Endothelial cell of umbilical vein (primary cell): ENCODE results near the gene PRKAR1B. TPM values are rescaled to one million over a fixed set of nuclear protein-coding genes. Genes with fewer than 3 reads are reported as not detected.

ENCODE experiments used
- BruUV-seq: library from RNA; stranded (reverse); fragments of 400-500 nt; replicated peaks from 2 replicates; lab custom pipeline; 2021; lab: Mats Ljungman, UMichigan
- CTCF ChIA-PET: fragments of 300-600, 350-600 bp; sonication (Branson Sonifier 250); formaldehyde crosslinking; loops from one replicate; lab custom pipeline; 2021; ENCODE audit warnings: antibody characterized with exemption, inconsistent platforms; lab: Charles Lee
- POLR2A ChIA-PET: fragments of 300-600, 350-600 bp; sonication (Branson Sonifier 250); formaldehyde crosslinking; loops from one replicate; lab custom pipeline; 2021; ENCODE audit warnings: antibody characterized with exemption, inconsistent platforms; lab: Charles Lee
- DNase-seq: peaks from one replicate; pipeline ENCODE4 v3.0.0-alpha.2; 2011; ENCODE audit warnings: low read depth, low spot score
- FAIRE-seq: peaks from 2 replicates; lab custom pipeline; 2011; peaks lifted over from hg19 to GRCh38; lab: Jason Lieb, UNC
- H2AFZ ChIP-seq: 2 replicates; pipeline ENCODE4 v1.6.0; 2012; ENCODE audit warnings: low read depth, low read length, control low read depth, inconsistent platforms
- H3K27ac ChIP-seq: 2 replicates; pipeline ENCODE4 v1.5.1; 2011; ENCODE audit warnings: low read depth, mild to moderate bottlenecking, control low read depth, low read length, moderate library complexity; ENCODE audit not compliant: insufficient read depth
- H3K27me3 ChIP-seq, 2 experiments: 2 replicates each; pipeline versions ENCODE4 v1.6.0 to v1.6.1; 2011; ENCODE audit warnings: low read length in 2 of 2, mixed read lengths in 1 of 2; ENCODE audit not compliant: control insufficient read depth in 2 of 2, insufficient read depth in 2 of 2
- H3K36me3 ChIP-seq, 2 experiments: 2 replicates in 1 of 2; 3 replicates in 1 of 2; pipeline ENCODE4 v1.5.1; 2011; ENCODE audit warnings: low read length in 2 of 2, mild to moderate bottlenecking in 1 of 2, moderate library complexity in 1 of 2; ENCODE audit not compliant: control insufficient read depth in 2 of 2, insufficient read depth in 2 of 2; ENCODE audit errors: extremely low read depth in 1 of 2
- H3K4me1 ChIP-seq: 3 replicates; pipeline ENCODE4 v1.5.1; 2011; ENCODE audit warnings: mild to moderate bottlenecking, low read length; ENCODE audit not compliant: control insufficient read depth, insufficient read depth; ENCODE audit errors: extremely low read depth
- H3K4me2 ChIP-seq: 2 replicates; pipeline ENCODE4 v1.6.1; 2011; ENCODE audit warnings: low read length, control low read depth, mixed read lengths; ENCODE audit not compliant: insufficient read depth
- H3K4me3 ChIP-seq, 3 experiments: fragments of 200-600 bp in 1 of 3; sonication (generic), shearing (Covaris generic) in 1 of 3; replicated peaks in 1 of 3; 2 replicates each; pipeline ENCODE4 v1.5.1; 2011 to 2016; ENCODE audit warnings: control low read depth in 3 of 3, low read length in 3 of 3, mild to moderate bottlenecking in 2 of 3, inconsistent platforms in 1 of 3, low read depth in 1 of 3, moderate library complexity in 1 of 3; ENCODE audit not compliant: insufficient read depth in 1 of 3
- H3K79me2 ChIP-seq: 2 replicates; pipeline ENCODE4 v1.6.0; 2012; ENCODE audit warnings: low read length, inconsistent platforms; ENCODE audit not compliant: control insufficient read depth, insufficient read depth
- H3K9ac ChIP-seq: replicated peaks from 2 replicates; pipeline ENCODE3; 2011; ENCODE audit warnings: low read length, control low read depth; ENCODE audit not compliant: insufficient read depth; ENCODE audit errors: extremely low read depth
- H3K9me1 ChIP-seq: replicated peaks from 3 replicates; pipeline ENCODE4 v1.6.0; 2011; ENCODE audit warnings: mild to moderate bottlenecking, low read length; ENCODE audit not compliant: control insufficient read depth, insufficient read depth; ENCODE audit errors: extremely low read depth
- H3K9me3 ChIP-seq: replicated peaks from 2 replicates; pipeline ENCODE4 v1.5.1; 2012; ENCODE audit warnings: low read length, inconsistent platforms; ENCODE audit not compliant: control insufficient read depth, insufficient read depth
- H4K20me1 ChIP-seq: replicated peaks from 2 replicates; pipeline ENCODE3; 2011; ENCODE audit warnings: mild to moderate bottlenecking, low read length; ENCODE audit not compliant: control insufficient read depth, insufficient read depth; ENCODE audit errors: extremely low read depth
- EZH2 ChIP-seq: IDR thresholded peaks from 2 replicates; pipeline ENCODE4 v1.6.1; 2012; ENCODE audit warnings: borderline replicate concordance, low read depth, mild to moderate bottlenecking, moderate library complexity, low read length, inconsistent platforms; ENCODE audit not compliant: severe bottlenecking
- FOS ChIP-seq: IDR thresholded peaks from 2 replicates; pipeline ENCODE4 v1.6.1; 2011; ENCODE audit warnings: mild to moderate bottlenecking, low read length, moderate library complexity, borderline replicate concordance; ENCODE audit not compliant: insufficient read depth
- GATA2 ChIP-seq: IDR thresholded peaks from 2 replicates; pipeline ENCODE4 v1.7.0; 2011; ENCODE audit warnings: low read depth, mild to moderate bottlenecking, moderate library complexity, mixed read lengths, low read length; ENCODE audit not compliant: insufficient read length, insufficient read depth
- JUN ChIP-seq: IDR thresholded peaks from 2 replicates; pipeline ENCODE4 v1.6.1; 2011; ENCODE audit warnings: borderline replicate concordance, low read depth; ENCODE audit not compliant: insufficient read length, insufficient read depth
- MYC ChIP-seq: IDR thresholded peaks from one replicate; pipeline ENCODE4 v1.6.1; 2011; ENCODE audit warnings: mild to moderate bottlenecking, low read depth, low read length
- POLR2A ChIP-seq: IDR thresholded peaks from 2 replicates; pipeline ENCODE4 v1.6.1; 2012; ENCODE audit warnings: low read depth, mild to moderate bottlenecking, control low read depth, low read length
- POLR2AphosphoS5 ChIP-seq: IDR thresholded peaks from 2 replicates; pipeline ENCODE4 v1.6.1; 2012; ENCODE audit warnings: low read depth, mild to moderate bottlenecking, control low read depth, low read length, moderate library complexity; ENCODE audit not compliant: insufficient read depth
- dilution Hi-C: fragments of 300-500 bp; cut with MboI; formaldehyde crosslinking; loops from one replicate; pipeline ENCODE4 v1.15.0; 2019; ENCODE audit warnings: low sequenced_read_pairs; ENCODE audit not compliant: extremely low pct_ligation_motif_present
- intact Hi-C: fragments of 100-400 bp; cut with micrococcal nuclease; formaldehyde crosslinking; loops from one replicate; pipeline ENCODE4 v1.10.0; 2022
- polyA plus RNA-seq, 4 experiments: library from polyadenylated mRNA; depleted of rRNA in 3 of 4; stranded (reverse) in 3 of 4; unstranded in 1 of 4; fragments of >200 nt; gene quantifications; 2 replicates each; pipeline versions ENCODE4 v1.2.1 to v1.2.3, GENCODE V29; 2011 to 2012; ENCODE audit warnings: missing spikeins in 1 of 4
- total RNA-seq: library from RNA; stranded (reverse); gene quantifications from 2 replicates; pipeline ENCODE4 v1.2.3, GENCODE V29; 2021
- TF ChIP-seq, protein P1 (sequence below): IDR thresholded peaks from 2 replicates; pipeline ENCODE4 v1.6.1; 2011; ENCODE audit not compliant: insufficient read depth, insufficient read length
- TF ChIP-seq, protein P2 (sequence below), 2 donors: IDR thresholded peaks; 1 replicate in 1 of 2; 2 replicates in 1 of 2; pipeline ENCODE4 v1.5.1; 2011; ENCODE audit warnings: low read length in 2 of 2, mild to moderate bottlenecking in 2 of 2, moderate library complexity in 2 of 2, control low read depth in 1 of 2, inconsistent platforms in 1 of 2, low read depth in 1 of 2; ENCODE audit not compliant: insufficient read depth in 1 of 2; ENCODE audit errors: extremely low read depth in 1 of 2

PRKAR1B gene
- total and polyA plus RNA-seq, 2 donors (not counting 3 experiments of a cell fraction or from before 2014, with no cell fraction given) = 15.4 to 29.2 TPM

DNA sequence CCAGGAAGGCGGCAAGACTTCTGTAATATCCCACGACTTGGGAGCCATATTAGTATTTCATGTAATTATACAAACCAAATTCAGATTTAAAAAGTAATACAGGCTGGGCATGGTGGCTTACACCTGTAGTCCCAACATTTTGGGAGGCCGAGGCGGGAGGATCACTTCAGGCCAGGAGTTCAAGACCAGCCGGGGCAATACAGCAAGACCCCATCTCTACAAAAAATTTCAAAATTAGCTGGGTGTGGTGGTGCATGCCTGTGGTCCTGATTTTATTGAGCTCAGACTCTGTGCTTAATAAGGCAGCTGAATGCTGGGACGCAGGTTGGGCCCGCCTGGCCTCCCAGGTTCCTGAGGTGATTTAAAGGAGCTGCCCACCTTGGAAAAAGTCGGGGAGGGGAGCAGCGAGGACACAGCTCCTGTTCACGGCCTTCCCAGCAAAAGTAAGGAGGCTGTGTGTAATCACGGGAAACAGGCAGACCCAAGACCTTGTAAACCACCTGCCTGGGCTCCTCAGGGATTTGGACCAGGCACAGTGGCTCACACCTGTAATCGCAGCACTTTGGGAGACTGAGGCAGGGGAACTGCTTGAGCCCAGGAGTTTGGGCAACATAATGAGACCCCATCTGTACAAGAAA lies 93.6 kb downstream of the PRKAR1B start:
- CTCF ChIA-PET = interaction anchor here (1.0 to 1.1 kb wide), 2 partner anchors 14 to 23 kb away, joined by 3 read pairs; no protein-coding TSS in a partner anchor
- Histone ChIP-seq H2AFZ (no peak overlapping the region), H4K20me1 (no peaks in the 10 kb centered on the region), H3K79me2 (no peaks in the 10 kb centered on the region), H3K27ac (no peak overlapping the region), H3K4me3 (no peak overlapping the region), H3K9me1 (no peaks in the 10 kb centered on the region), H3K9ac (no peak overlapping the region), H3K4me1 (no peaks in the 10 kb centered on the region), H3K36me3 (no peaks in the 10 kb centered on the region), H3K4me2 (no peak overlapping the region), H3K9me3 (no peaks in the 10 kb centered on the region), H3K27me3 (no peaks in the 10 kb centered on the region)
- dilution Hi-C loops (no loop called here), intact Hi-C loops (loop anchor here (10.0 kb wide), 1 partner anchor 141 kb away; no protein-coding TSS in a partner anchor)
- POLR2A ChIA-PET = no interaction called here
- TF ChIP-seq MYC (no peak), POLR2AphosphoS5 (no peak), FOS (no peak), EZH2 (no peak), POLR2A (no peak)
- TF ChIP-seq, protein P1, sequence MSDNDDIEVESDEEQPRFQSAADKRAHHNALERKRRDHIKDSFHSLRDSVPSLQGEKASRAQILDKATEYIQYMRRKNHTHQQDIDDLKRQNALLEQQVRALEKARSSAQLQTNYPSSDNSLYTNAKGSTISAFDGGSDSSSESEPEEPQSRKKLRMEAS = no peak
- no peak for DNase-seq
- peak; percentile 12 for FAIRE-seq
- BruUV-seq = no TSS peak

DNA sequence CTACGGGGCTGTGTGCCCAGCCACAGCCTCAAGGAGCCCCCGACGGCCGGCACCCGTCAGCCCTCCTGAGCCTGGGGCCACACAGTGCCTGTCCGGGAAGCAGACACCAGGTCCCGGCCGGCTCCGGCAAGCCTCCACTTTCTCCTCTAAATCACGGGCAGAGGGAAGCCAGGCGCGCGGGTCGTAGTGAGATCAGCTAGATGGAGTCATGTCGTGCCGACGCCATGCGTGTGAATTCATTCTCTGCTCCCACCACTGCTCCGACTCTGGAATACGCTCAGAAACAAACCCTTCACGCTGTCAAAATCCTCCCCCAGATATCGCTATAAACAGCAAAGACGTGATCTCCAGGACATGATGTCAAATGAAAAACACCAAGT lies 94.3 kb downstream of the PRKAR1B start:
- Histone ChIP-seq H3K4me1 (no peaks in the 10 kb centered on the region), H3K27me3 (no peaks in the 10 kb centered on the region), H3K4me3 (no peak overlapping the region), H4K20me1 (no peaks in the 10 kb centered on the region), H3K79me2 (no peaks in the 10 kb centered on the region), H3K36me3 (no peaks in the 10 kb centered on the region), H3K27ac (no peak overlapping the region), H3K9ac (no peak overlapping the region), H3K4me2 (no peak overlapping the region), H3K9me1 (no peaks in the 10 kb centered on the region), H3K9me3 (no peaks in the 10 kb centered on the region), H2AFZ (no peak overlapping the region)
- DNase-seq (no peak), FAIRE-seq (no peak)
- ChIA-PET POLR2A (no interaction called here), CTCF (no interaction called here)
- intact Hi-C loops = loop anchor here (10.0 kb wide), 1 partner anchor 142 kb away; no protein-coding TSS in a partner anchor
- TF ChIP-seq, protein P2, sequence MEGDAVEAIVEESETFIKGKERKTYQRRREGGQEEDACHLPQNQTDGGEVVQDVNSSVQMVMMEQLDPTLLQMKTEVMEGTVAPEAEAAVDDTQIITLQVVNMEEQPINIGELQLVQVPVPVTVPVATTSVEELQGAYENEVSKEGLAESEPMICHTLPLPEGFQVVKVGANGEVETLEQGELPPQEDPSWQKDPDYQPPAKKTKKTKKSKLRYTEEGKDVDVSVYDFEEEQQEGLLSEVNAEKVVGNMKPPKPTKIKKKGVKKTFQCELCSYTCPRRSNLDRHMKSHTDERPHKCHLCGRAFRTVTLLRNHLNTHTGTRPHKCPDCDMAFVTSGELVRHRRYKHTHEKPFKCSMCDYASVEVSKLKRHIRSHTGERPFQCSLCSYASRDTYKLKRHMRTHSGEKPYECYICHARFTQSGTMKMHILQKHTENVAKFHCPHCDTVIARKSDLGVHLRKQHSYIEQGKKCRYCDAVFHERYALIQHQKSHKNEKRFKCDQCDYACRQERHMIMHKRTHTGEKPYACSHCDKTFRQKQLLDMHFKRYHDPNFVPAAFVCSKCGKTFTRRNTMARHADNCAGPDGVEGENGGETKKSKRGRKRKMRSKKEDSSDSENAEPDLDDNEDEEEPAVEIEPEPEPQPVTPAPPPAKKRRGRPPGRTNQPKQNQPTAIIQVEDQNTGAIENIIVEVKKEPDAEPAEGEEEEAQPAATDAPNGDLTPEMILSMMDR (IDR thresholded peaks at IDR 0.05; ENCODE audit: extremely low read depth in 1 of 2, insufficient read depth in 1 of 2, low read depth in 1 of 2, low read length in 2 of 2) = no peak
- no peak for TF ChIP-seq MYC
- no peak for TF ChIP-seq JUN
- no peak for TF ChIP-seq POLR2AphosphoS5
- TF ChIP-seq POLR2A = no peak
- TF ChIP-seq EZH2 = no peak
- no peak for TF ChIP-seq FOS
- no peak for TF ChIP-seq GATA2
- TF ChIP-seq, protein P1 = no peak
- dilution Hi-C loops = no loop called here
- no TSS peak for BruUV-seq
